Ishikawa (cell line): ENCODE results near the gene ZNF423.

Experiments used
- CEBPB ChIP-seq: IDR thresholded peaks from 2 replicates; pipeline ENCODE4 v1.6.1; 2012
- CREB1 ChIP-seq: IDR thresholded peaks from 2 replicates; pipeline ENCODE4 v1.6.1; 2012; ENCODE audit warnings: low read depth
- EGR1 ChIP-seq: IDR thresholded peaks from 2 replicates; pipeline ENCODE4 v1.6.1; 2012
- EP300 ChIP-seq: IDR thresholded peaks from 2 replicates; pipeline ENCODE4 v1.6.1; 2012; ENCODE audit warnings: borderline replicate concordance
- FOXM1 ChIP-seq: IDR thresholded peaks from 2 replicates; pipeline ENCODE4 v1.6.1; 2012; ENCODE audit warnings: low read depth, borderline replicate concordance
- MAX ChIP-seq: IDR thresholded peaks from 2 replicates; pipeline ENCODE4 v1.6.1; 2012
- NFIC ChIP-seq: IDR thresholded peaks from 2 replicates; pipeline ENCODE4 v1.6.1; 2012
- RAD21 ChIP-seq: IDR thresholded peaks from 2 replicates; pipeline ENCODE4 v1.6.1; 2012; ENCODE audit warnings: low read depth
- REST ChIP-seq: IDR thresholded peaks from 2 replicates; pipeline ENCODE4 v1.6.1; 2012; ENCODE audit warnings: low read depth, mild to moderate bottlenecking
- TAF1 ChIP-seq: IDR thresholded peaks from 2 replicates; pipeline ENCODE4 v1.6.1; 2012; ENCODE audit warnings: low read depth, mild to moderate bottlenecking
- TCF12 ChIP-seq: IDR thresholded peaks from 2 replicates; pipeline ENCODE4 v1.6.1; 2012; ENCODE audit warnings: low read depth
- TEAD4 ChIP-seq: IDR thresholded peaks from 2 replicates; pipeline ENCODE4 v1.6.1; 2012
- USF1 ChIP-seq: IDR thresholded peaks from 2 replicates; pipeline ENCODE4 v1.6.1; 2012
- YY1 ChIP-seq: IDR thresholded peaks from 2 replicates; pipeline ENCODE4 v1.6.1; 2012; ENCODE audit warnings: low read depth
- ZBTB7A ChIP-seq: IDR thresholded peaks from 2 replicates; pipeline ENCODE4 v1.6.1; 2012; ENCODE audit warnings: low read depth

ZNF423 gene

GRCh38 chr16:49524216-49524946 lies 331.5 kb downstream of the ZNF423 start:
- TF ChIP-seq CEBPB (no peak), YY1 (no peak), RAD21 (no peak), MAX (no peak), USF1 (no peak), TCF12 (no peak), TAF1 (no peak), CREB1 (no peak), FOXM1 (no peak), EGR1 (no peak), ZBTB7A (no peak), REST (no peak), NFIC (no peak), EP300 (no peak), TEAD4 (no peak)

- no peak for TF ChIP-seq RAD21
- no peak for TF ChIP-seq CREB1
- no peak for TF ChIP-seq TAF1
- no peak for TF ChIP-seq CEBPB
- no peak for TF ChIP-seq ZBTB7A
- no peak for TF ChIP-seq MAX
Measured at GRCh38 chr16:49523435-49524159, 332.3 kb downstream of the ZNF423 start.

- TF ChIP-seq EP300 (no peak), TAF1 (no peak), MAX (no peak), FOXM1 (no peak), ZBTB7A (no peak), TEAD4 (no peak), TCF12 (no peak), RAD21 (no peak), USF1 (no peak), EGR1 (no peak)
Measured at GRCh38 chr16:49521734-49522325, 334.1 kb downstream of the ZNF423 start.

GRCh38 chr16:49520492-49521038 lies 335.3 kb downstream of the ZNF423 start:
- TF ChIP-seq TEAD4: no peak
- no peak for TF ChIP-seq NFIC
- no peak for TF ChIP-seq MAX
- TF ChIP-seq EGR1: no peak
- no peak for TF ChIP-seq YY1
- TF ChIP-seq USF1: no peak
- no peak for TF ChIP-seq TCF12
- TF ChIP-seq EP300: no peak
- no peak for TF ChIP-seq RAD21
- no peak for TF ChIP-seq FOXM1
- TF ChIP-seq CREB1: no peak
- no peak for TF ChIP-seq REST
- no peak for TF ChIP-seq TAF1
- no peak for TF ChIP-seq ZBTB7A
- no peak for TF ChIP-seq CEBPB

- TF ChIP-seq EP300: no peak
- TF ChIP-seq FOXM1: no peak
- TF ChIP-seq CREB1: no peak
- no peak for TF ChIP-seq EGR1
- no peak for TF ChIP-seq NFIC
- TF ChIP-seq YY1: no peak
Measured at GRCh38 chr16:49519741-49520140, 336.2 kb downstream of the ZNF423 start.
